IPS DF 6.9 (cell line): Measurements from ENCODE around the gene TADA2A.
A peak's percentile ranks its signal among the peaks of the same experiment; 100 is the strongest.
"Not testable (repeated sequence)": the region's sequence is repeated elsewhere in the genome, so short reads cannot be mapped to it uniquely, and the experiment has no call there.

ENCODE experiments used
- DNase-seq: peaks from one replicate; pipeline ENCODE4 v3.0.0-alpha.2; 2013; ENCODE audit warnings: low read depth, low spot score
- H3K27ac ChIP-seq: one replicate; pipeline ENCODE4 v1.5.1; 2013; ENCODE audit warnings: low read length, control low read depth
- H3K27me3 ChIP-seq: 2 replicates; pipeline ENCODE4 v1.6.1; 2013; ENCODE audit warnings: mild to moderate bottlenecking, low read length; ENCODE audit not compliant: control insufficient read depth, insufficient read depth
- H3K36me3 ChIP-seq: 2 replicates; pipeline ENCODE4 v1.6.1; 2013; ENCODE audit warnings: low read length; ENCODE audit not compliant: control insufficient read depth, insufficient read depth
- H3K4me1 ChIP-seq: 2 replicates; pipeline ENCODE4 v1.6.1; 2013; ENCODE audit warnings: low read length; ENCODE audit not compliant: control insufficient read depth, insufficient read depth
- H3K4me3 ChIP-seq: 2 replicates; pipeline ENCODE4 v1.5.1; 2013; ENCODE audit warnings: mild to moderate bottlenecking, low read length
- H3K9me3 ChIP-seq: 2 replicates; pipeline ENCODE4 v1.6.1; 2013; ENCODE audit warnings: low read length, inconsistent platforms; ENCODE audit not compliant: control insufficient read depth, insufficient read depth
- WGBS: extraction: QIAGEN DNeasy Blood & Tissue Kit; methylation state at CpG from one replicate; pipeline ENCODE4 v1.1.7; 2013; ENCODE audit warnings: mixed read lengths, missing lambda C conversion rate; ENCODE audit not compliant: insufficient read length, insufficient coverage; 5-methylcytosine and 5-hydroxymethylcytosine counted together

Gene TADA2A

GRCh38 chr17:37400505-37400904, 6.2 kb upstream of the TADA2A start:
- Histone ChIP-seq H3K27me3 (no peaks in the 10 kb centered on the region), H3K4me1 (no peaks in the 10 kb centered on the region), H3K36me3 (no peaks in the 10 kb centered on the region), H3K9me3 (no peaks in the 10 kb centered on the region), H3K4me3 (no peak overlapping the region), H3K27ac (no peak overlapping the region)
- DNase-seq, result no peak

- H3K36me3 ChIP-seq, H3K27ac ChIP-seq, DNase-seq, H3K9me3 ChIP-seq, H3K4me3 ChIP-seq, H3K4me1 ChIP-seq, H3K27me3 ChIP-seq: not testable (repeated sequence)
- WGBS, result no CpG with 5 or more reads among the region's 14 CpGs
Measured at GRCh38 chr17:37405522-37405921, 1.2 kb upstream of the TADA2A start.

- H3K27me3 ChIP-seq, result no peaks in the 10 kb centered on the region
- H3K9me3 ChIP-seq, result no peaks in the 10 kb centered on the region
- WGBS, result no CpG with 5 or more reads among the region's 21 CpGs
- H3K36me3 ChIP-seq, result peaks cover under 1% of the 10 kb centered on the region; the same call in 1 of the 2 replicates
- H3K4me3 ChIP-seq, result peak overlapping the region; percentile 88
- no peaks in the 10 kb centered on the region; the same call in 1 of the 2 replicates for H3K4me1 ChIP-seq
- DNase-seq, result no peak
- no peak overlapping the region for H3K27ac ChIP-seq
Measured at GRCh38 chr17:37405955-37406634, 591 bp upstream of the TADA2A start.

- not testable (repeated sequence) for H3K36me3 ChIP-seq, H3K4me1 ChIP-seq, H3K27ac ChIP-seq, DNase-seq, H3K4me3 ChIP-seq, H3K27me3 ChIP-seq, H3K9me3 ChIP-seq
- WGBS, result no CpG with 5 or more reads among the region's 13 CpGs
Measured at GRCh38 chr17:37408145-37408479, 1.4 kb downstream of the TADA2A start.

- no peaks in the 10 kb centered on the region; the same call in 1 of the 2 replicates for H3K4me1 ChIP-seq
- H3K27ac ChIP-seq, result no peak overlapping the region
- H3K36me3 ChIP-seq, result peaks cover 4% of the 10 kb centered on the region; the same call in 1 of the 2 replicates
- no peaks in the 10 kb centered on the region for H3K27me3 ChIP-seq
- no peaks in the 10 kb centered on the region for H3K9me3 ChIP-seq
- no peak for DNase-seq
- no peak overlapping the region for H3K4me3 ChIP-seq
- 100% methylated on average over 1 of the region's 3 CpGs for WGBS
Measured at GRCh38 chr17:37410357-37410756, 3.7 kb downstream of the TADA2A start.

- H3K36me3 ChIP-seq, result peaks cover 4% of the 10 kb centered on the region; the same call in 1 of the 2 replicates
- DNase-seq, result no peak
- no peaks in the 10 kb centered on the region for H3K4me1 ChIP-seq
- H3K27me3 ChIP-seq, result no peaks in the 10 kb centered on the region
- WGBS, result no CpG with 5 or more reads among the region's 7 CpGs
- no peak overlapping the region for H3K4me3 ChIP-seq
- H3K27ac ChIP-seq, result no peak overlapping the region
- H3K9me3 ChIP-seq, result no peaks in the 10 kb centered on the region
Measured at GRCh38 chr17:37413875-37414519, 7.3 kb downstream of the TADA2A start.

- Histone ChIP-seq H3K4me1 (no peaks in the 10 kb centered on the region), H3K4me3 (no peak overlapping the region), H3K27me3 (no peaks in the 10 kb centered on the region), H3K9me3 (no peaks in the 10 kb centered on the region), H3K27ac (no peak overlapping the region), H3K36me3 (no peaks in the 10 kb centered on the region; the same call in 1 of the 2 replicates)
- WGBS, result no CpG with 5 or more reads among the region's 2 CpGs
- DNase-seq, result no peak
Measured at GRCh38 chr17:37417852-37418251, 11.2 kb downstream of the TADA2A start.

- H3K36me3 ChIP-seq, result peaks cover 4% of the 10 kb centered on the region; the same call in 1 of the 2 replicates
- H3K27ac ChIP-seq, result no peak overlapping the region
- WGBS, result no CpG with 5 or more reads among the region's 4 CpGs
- no peak for DNase-seq
- no peaks in the 10 kb centered on the region for H3K27me3 ChIP-seq
- H3K4me3 ChIP-seq, result no peak overlapping the region
- no peaks in the 10 kb centered on the region for H3K4me1 ChIP-seq
- no peaks in the 10 kb centered on the region for H3K9me3 ChIP-seq
Measured at GRCh38 chr17:37422971-37423625, 16.4 kb downstream of the TADA2A start.

- H3K27me3 ChIP-seq, result no peaks in the 10 kb centered on the region
- WGBS, result no CpG with 5 or more reads among the region's 1 CpG
- no peak overlapping the region for H3K27ac ChIP-seq
- no peaks in the 10 kb centered on the region for H3K4me1 ChIP-seq
- H3K4me3 ChIP-seq, result no peak overlapping the region
- DNase-seq, result no peak
- H3K36me3 ChIP-seq, result peaks cover 4% of the 10 kb centered on the region; the same call in 1 of the 2 replicates
- H3K9me3 ChIP-seq, result no peaks in the 10 kb centered on the region
Measured at GRCh38 chr17:37425268-37425667, 18.6 kb downstream of the TADA2A start.

GRCh38 chr17:37429039-37429438, 22.4 kb downstream of the TADA2A start:
- Histone ChIP-seq H3K27me3 (no peaks in the 10 kb centered on the region), H3K36me3 (peaks cover 4% of the 10 kb centered on the region; the same call in 1 of the 2 replicates), H3K27ac (no peak overlapping the region), H3K4me1 (no peaks in the 10 kb centered on the region), H3K4me3 (no peak overlapping the region), H3K9me3 (no peaks in the 10 kb centered on the region)
- DNase-seq, result no peak
- no CpG with 5 or more reads among the region's 3 CpGs for WGBS
